Measurements from ENCODE around the gene GRXCR2.

GRCh38 chr5:145856285-145856818, 16.5 kb downstream of the GRXCR2 start:
- TF ChIP-seq ZNF239 (tag by site-specific recombination; IDR thresholded peaks at IDR 0.05) (no peak), ZNF366 (tag by site-specific recombination; conservative IDR thresholded peaks at IDR 0.05) (no peak), YY1 (tag by site-specific recombination; IDR thresholded peaks at IDR 0.05) (no peak), ZNF501 (tag by site-specific recombination; IDR thresholded peaks at IDR 0.05) (no peak), OSR2 (tag by site-specific recombination; IDR thresholded peaks at IDR 0.05) (0 out of 2 replicates have a peak, but pooled peaks have one; percentile 6)
- TF ChIP-seq, protein P1, sequence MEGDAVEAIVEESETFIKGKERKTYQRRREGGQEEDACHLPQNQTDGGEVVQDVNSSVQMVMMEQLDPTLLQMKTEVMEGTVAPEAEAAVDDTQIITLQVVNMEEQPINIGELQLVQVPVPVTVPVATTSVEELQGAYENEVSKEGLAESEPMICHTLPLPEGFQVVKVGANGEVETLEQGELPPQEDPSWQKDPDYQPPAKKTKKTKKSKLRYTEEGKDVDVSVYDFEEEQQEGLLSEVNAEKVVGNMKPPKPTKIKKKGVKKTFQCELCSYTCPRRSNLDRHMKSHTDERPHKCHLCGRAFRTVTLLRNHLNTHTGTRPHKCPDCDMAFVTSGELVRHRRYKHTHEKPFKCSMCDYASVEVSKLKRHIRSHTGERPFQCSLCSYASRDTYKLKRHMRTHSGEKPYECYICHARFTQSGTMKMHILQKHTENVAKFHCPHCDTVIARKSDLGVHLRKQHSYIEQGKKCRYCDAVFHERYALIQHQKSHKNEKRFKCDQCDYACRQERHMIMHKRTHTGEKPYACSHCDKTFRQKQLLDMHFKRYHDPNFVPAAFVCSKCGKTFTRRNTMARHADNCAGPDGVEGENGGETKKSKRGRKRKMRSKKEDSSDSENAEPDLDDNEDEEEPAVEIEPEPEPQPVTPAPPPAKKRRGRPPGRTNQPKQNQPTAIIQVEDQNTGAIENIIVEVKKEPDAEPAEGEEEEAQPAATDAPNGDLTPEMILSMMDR (tag by site-specific recombination; IDR thresholded peaks at IDR 0.05), result no peak
- TF ChIP-seq, protein P2, sequence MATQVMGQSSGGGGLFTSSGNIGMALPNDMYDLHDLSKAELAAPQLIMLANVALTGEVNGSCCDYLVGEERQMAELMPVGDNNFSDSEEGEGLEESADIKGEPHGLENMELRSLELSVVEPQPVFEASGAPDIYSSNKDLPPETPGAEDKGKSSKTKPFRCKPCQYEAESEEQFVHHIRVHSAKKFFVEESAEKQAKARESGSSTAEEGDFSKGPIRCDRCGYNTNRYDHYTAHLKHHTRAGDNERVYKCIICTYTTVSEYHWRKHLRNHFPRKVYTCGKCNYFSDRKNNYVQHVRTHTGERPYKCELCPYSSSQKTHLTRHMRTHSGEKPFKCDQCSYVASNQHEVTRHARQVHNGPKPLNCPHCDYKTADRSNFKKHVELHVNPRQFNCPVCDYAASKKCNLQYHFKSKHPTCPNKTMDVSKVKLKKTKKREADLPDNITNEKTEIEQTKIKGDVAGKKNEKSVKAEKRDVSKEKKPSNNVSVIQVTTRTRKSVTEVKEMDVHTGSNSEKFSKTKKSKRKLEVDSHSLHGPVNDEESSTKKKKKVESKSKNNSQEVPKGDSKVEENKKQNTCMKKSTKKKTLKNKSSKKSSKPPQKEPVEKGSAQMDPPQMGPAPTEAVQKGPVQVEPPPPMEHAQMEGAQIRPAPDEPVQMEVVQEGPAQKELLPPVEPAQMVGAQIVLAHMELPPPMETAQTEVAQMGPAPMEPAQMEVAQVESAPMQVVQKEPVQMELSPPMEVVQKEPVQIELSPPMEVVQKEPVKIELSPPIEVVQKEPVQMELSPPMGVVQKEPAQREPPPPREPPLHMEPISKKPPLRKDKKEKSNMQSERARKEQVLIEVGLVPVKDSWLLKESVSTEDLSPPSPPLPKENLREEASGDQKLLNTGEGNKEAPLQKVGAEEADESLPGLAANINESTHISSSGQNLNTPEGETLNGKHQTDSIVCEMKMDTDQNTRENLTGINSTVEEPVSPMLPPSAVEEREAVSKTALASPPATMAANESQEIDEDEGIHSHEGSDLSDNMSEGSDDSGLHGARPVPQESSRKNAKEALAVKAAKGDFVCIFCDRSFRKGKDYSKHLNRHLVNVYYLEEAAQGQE (tag by site-specific recombination; IDR thresholded peaks at IDR 0.05), result no peak
- TF ChIP-seq, protein P3, sequence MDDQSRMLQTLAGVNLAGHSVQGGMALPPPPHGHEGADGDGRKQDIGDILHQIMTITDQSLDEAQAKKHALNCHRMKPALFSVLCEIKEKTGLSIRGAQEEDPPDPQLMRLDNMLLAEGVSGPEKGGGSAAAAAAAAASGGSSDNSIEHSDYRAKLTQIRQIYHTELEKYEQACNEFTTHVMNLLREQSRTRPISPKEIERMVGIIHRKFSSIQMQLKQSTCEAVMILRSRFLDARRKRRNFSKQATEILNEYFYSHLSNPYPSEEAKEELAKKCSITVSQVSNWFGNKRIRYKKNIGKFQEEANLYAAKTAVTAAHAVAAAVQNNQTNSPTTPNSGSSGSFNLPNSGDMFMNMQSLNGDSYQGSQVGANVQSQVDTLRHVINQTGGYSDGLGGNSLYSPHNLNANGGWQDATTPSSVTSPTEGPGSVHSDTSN (CRISPR knock-in tag; IDR thresholded peaks at IDR 0.05), result no peak

Data from HEK293 (cell line).